Neutrophil (primary cell): ENCODE measurements around the gene TP73.

Experiments
- H3K27ac ChIP-seq: fragments of 200-600 bp; sonication (generic); 2 replicates; pipeline ENCODE4 v1.5.1; 2016; ENCODE audit warnings: mild to moderate bottlenecking, moderate library complexity
- H3K27me3 ChIP-seq: fragments of 200-600 bp; sonication (generic); 2 replicates; pipeline ENCODE4 v1.6.0; 2016; ENCODE audit warnings: mild to moderate bottlenecking
- H3K36me3 ChIP-seq: fragments of 200-600 bp; sonication (generic); 2 replicates; pipeline ENCODE4 v1.5.1; 2017
- H3K4me1 ChIP-seq, 2 experiments: fragments of 200-600 bp in 1 of 2; sonication (generic) in 1 of 2; 1 replicate in 1 of 2; 2 replicates in 1 of 2; pipeline versions ENCODE4 v1.5.1 to v1.6.1; 2013 to 2016; ENCODE audit warnings: low read depth in 1 of 2, low read length in 1 of 2, mild to moderate bottlenecking in 1 of 2, moderate library complexity in 1 of 2; ENCODE audit not compliant: control insufficient read depth in 1 of 2, insufficient read depth in 1 of 2
- H3K4me3 ChIP-seq, 2 experiments: fragments of 200-600 bp in 1 of 2; sonication (generic) in 1 of 2; 1 replicate in 1 of 2; 2 replicates in 1 of 2; pipeline ENCODE4 v1.5.1; 2013 to 2016; ENCODE audit warnings: low read depth in 1 of 2, low read length in 1 of 2, mild to moderate bottlenecking in 1 of 2, moderate library complexity in 1 of 2
- H3K9me3 ChIP-seq: fragments of 200-600 bp; sonication (generic); 2 replicates; pipeline ENCODE4 v1.5.1; 2016
- TF ChIP-seq, protein P1 (sequence below): fragments of 200-600 bp; sonication (generic); IDR thresholded peaks from 2 replicates; pipeline ENCODE4 v1.5.1; 2016; ENCODE audit warnings: antibody characterized with exemption

TP73 gene

GRCh38 chr1:3745071-3745470 is 92.8 kb downstream of the TP73 start:
- H3K4me3 ChIP-seq, result no peak overlapping the region
- no peak overlapping the region for H3K27ac ChIP-seq
- TF ChIP-seq, protein P1, sequence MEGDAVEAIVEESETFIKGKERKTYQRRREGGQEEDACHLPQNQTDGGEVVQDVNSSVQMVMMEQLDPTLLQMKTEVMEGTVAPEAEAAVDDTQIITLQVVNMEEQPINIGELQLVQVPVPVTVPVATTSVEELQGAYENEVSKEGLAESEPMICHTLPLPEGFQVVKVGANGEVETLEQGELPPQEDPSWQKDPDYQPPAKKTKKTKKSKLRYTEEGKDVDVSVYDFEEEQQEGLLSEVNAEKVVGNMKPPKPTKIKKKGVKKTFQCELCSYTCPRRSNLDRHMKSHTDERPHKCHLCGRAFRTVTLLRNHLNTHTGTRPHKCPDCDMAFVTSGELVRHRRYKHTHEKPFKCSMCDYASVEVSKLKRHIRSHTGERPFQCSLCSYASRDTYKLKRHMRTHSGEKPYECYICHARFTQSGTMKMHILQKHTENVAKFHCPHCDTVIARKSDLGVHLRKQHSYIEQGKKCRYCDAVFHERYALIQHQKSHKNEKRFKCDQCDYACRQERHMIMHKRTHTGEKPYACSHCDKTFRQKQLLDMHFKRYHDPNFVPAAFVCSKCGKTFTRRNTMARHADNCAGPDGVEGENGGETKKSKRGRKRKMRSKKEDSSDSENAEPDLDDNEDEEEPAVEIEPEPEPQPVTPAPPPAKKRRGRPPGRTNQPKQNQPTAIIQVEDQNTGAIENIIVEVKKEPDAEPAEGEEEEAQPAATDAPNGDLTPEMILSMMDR, result no peak
- H3K9me3 ChIP-seq, result no peaks in the 10 kb centered on the region
- H3K4me1 ChIP-seq, result peaks cover 18 to 20% of the 10 kb centered on the region in 2 experiments
- H3K36me3 ChIP-seq, result peaks cover 14% of the 10 kb centered on the region
- H3K27me3 ChIP-seq, result peaks cover 44% of the 10 kb centered on the region

GRCh38 chr1:3745590-3746381 is 93.5 kb downstream of the TP73 start:
- Histone ChIP-seq H3K27ac (no peak overlapping the region), H3K4me3 (no peak overlapping the region), H3K36me3 (peaks cover 14% of the 10 kb centered on the region), H3K9me3 (no peaks in the 10 kb centered on the region), H3K4me1 (peaks cover 18 to 20% of the 10 kb centered on the region in 2 experiments), H3K27me3 (peaks cover 52% of the 10 kb centered on the region)
- TF ChIP-seq, protein P1, result no peak

DNA sequence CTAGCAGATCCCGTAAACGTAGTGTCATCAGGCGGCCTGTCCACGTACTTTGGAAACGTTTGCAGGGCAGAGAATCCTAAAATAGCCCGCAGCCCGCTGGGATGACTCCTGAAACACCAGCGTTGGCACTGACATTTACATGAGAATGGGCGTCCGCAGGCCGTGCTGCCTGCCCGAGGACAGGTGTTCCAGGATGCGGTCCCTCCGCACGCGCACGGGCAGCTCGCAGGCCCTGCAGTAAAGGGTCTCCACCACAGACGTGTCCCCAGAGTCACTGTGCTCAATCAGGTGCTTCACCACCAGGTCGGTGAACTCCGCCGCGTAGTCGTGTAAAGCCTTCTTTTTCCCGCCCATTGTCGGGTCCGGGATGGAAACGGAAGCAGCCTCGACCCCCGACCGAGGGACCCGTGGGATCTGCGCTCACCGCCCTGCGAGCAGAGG is 94.1 kb downstream of the TP73 start:
- TF ChIP-seq, protein P1, result no peak
- H3K27ac ChIP-seq, result no peak overlapping the region
- H3K4me1 ChIP-seq, result peaks cover 18 to 20% of the 10 kb centered on the region in 2 experiments
- H3K4me3 ChIP-seq, result peak overlapping the region; percentile 57 to 74
- peaks cover 14% of the 10 kb centered on the region for H3K36me3 ChIP-seq
- H3K9me3 ChIP-seq, result no peaks in the 10 kb centered on the region
- peaks cover 58% of the 10 kb centered on the region for H3K27me3 ChIP-seq

GRCh38 chr1:3746830-3747521 is 94.7 kb downstream of the TP73 start:
- H3K4me3 ChIP-seq, result peak overlapping the region; percentile 57 to 74
- peaks cover 9% of the 10 kb centered on the region for H3K36me3 ChIP-seq
- TF ChIP-seq, protein P1, result no peak
- no peaks in the 10 kb centered on the region for H3K9me3 ChIP-seq
- H3K27ac ChIP-seq, result no peak overlapping the region
- peaks cover 60% of the 10 kb centered on the region for H3K27me3 ChIP-seq
- H3K4me1 ChIP-seq, result peaks cover 18 to 20% of the 10 kb centered on the region in 2 experiments

DNA sequence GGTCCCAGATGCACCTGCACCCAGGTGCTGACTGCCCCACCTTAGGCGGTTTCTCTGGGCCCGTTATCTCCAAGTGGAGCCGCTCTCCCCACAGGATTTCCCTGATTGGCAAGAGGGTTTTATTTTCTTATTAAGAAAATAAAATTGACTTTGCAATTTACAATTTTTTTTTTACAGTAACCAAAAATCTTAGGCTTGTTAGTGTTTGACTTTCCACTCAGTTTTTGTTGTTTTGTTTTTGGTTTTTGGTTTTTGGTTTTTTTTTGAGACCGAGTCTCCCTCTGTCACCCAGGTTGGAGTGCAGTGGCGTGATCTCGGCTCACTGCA is 95.2 kb downstream of the TP73 start:
- peaks cover 4% of the 10 kb centered on the region for H3K36me3 ChIP-seq
- no peaks in the 10 kb centered on the region for H3K9me3 ChIP-seq
- TF ChIP-seq, protein P1, result no peak
- H3K4me3 ChIP-seq, result peak overlapping the region; percentile 57 to 74
- H3K27ac ChIP-seq, result no peak overlapping the region
- peaks cover 60% of the 10 kb centered on the region for H3K27me3 ChIP-seq
- H3K4me1 ChIP-seq, result peaks cover 18 to 20% of the 10 kb centered on the region in 2 experiments
